Raji (cell line): ENCODE results near the gene KDM8.

Source experiments
- POLR2A ChIP-seq: IDR thresholded peaks from 2 replicates; pipeline ENCODE4 v1.6.1; 2011; ENCODE audit warnings: low read depth, low read length, control low read depth; ENCODE audit not compliant: insufficient read depth

The KDM8 gene

DNA sequence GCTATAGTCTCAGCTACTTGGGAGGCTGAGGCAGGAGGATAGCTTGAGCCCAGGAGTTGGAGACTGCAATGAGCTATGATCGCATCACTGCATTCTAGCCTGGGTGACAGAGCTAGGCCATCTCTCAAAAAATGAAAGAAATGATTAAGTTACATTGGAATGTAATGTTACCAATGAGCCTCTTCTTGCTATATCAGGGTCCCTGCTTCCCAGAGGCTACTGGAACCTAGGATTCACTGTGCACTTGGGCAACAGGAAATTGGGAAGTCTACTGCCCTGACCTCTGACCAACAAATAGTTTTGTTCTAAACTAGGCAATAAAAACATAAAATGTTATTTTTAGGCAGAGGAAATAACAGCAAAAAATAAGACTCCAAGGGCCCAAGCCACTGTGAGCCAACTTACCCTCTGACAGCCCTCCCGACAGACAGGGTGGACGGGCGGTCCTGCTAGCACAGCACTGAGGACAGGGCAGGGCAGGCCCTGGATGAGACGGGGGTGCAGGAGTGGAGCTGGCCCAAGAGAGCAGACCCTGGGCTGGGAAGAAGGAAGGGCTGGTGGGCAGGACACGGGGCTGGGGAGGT lies 37.7 kb downstream of the KDM8 start:
- no peak for TF ChIP-seq POLR2A

DNA sequence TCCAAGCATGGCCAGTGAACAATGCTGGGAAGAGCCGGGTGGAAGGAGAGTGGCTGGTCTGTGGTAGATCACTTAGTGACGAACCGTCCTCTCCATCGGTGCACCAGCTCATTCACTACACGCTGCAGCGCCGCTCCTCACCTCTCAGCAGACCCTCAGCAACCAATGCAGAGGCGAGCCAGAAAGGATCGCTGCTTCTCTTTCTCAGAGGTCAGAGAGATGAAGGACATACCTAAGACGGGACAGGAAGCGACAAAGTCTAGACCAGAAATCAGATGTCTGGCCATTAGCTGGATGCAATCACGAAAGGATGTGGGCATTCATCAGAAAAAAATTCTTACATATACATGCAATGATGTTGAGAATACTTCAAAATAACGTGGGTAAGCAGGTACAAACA lies 38.3 kb downstream of the KDM8 start:
- no peak for TF ChIP-seq POLR2A

DNA sequence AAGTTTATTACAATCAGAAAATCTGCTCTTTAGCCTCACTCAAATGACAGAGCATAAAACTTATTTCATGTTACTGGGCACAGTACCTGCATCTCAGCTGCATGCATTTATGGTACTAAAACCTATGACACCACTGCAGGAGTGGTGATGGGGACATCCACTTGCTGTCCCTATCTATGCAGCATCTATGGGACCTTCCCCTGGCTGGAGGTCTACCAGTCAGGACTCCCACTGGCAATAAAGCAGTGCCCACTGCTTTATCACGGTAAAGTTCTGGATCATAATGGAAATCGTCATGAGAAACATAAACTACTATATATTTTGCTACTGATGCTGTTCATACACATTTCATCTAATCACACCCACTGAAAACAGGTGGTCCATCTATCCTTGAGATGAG lies 39.1 kb downstream of the KDM8 start:
- TF ChIP-seq POLR2A: no peak

DNA sequence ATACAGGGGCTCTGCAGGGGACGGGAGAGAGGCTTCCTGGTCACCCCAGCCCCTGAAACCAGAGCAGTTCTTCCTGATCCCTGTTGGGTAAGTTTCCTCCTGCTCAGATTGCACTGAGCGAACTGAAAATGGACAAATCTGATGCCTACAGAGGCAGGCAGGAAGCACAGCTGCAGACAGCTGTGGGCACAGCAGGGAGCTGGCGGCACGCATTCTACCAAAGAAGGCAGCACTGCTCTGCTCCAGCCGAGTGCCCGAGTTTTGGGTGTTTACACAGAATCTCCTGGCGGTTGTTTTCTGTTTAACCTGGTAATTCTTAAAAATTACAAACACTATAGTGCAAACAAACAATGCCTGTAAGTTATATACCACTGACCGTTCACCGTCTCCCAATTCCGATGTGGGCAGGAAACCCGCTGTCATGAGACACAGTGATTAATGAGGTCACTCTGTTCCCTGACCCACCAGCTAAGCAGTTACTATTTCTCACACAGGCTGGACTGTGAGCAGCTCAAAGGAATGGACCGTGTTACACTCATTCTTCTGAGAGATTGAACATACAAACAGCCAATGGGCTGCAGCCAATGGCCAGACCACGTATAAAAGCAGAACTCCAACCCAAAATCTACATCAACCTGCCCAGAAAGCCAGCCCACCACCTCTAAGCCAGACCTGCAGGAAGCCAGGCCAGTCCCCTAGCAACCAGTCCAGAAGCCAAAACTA lies 39.7 kb downstream of the KDM8 start:
- no peak for TF ChIP-seq POLR2A

DNA sequence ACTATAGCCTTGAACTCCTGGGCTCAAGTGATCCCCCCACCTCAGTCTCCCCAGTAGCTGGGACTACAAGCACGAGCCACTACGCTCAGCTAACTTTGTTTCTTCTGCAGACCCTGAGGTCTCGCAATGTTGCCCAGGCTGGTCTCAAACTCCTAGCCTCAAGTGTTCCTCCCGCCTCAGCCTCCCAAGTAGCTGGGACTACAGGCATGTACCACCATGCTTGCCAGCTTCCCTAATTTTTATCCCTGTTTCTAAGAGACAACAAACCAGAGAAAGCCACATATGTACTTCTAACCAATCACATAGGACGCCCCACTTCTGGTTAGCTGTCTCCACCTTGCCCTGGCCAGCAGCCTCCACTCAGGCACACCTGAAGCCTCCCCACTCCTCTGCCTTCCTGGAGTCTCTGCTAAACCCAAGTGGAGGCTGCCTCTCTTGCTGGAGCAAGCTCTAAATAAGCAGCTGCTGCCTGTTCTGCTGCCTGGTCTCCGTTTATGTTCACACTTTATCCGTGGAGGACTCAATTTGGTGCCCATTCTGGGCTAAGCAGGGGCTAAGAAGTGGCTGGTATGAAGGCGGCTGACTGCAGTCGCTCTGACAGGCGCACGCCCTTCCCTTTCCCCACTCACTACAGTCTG lies 40.5 kb downstream of the KDM8 start:
- no peak for TF ChIP-seq POLR2A

DNA sequence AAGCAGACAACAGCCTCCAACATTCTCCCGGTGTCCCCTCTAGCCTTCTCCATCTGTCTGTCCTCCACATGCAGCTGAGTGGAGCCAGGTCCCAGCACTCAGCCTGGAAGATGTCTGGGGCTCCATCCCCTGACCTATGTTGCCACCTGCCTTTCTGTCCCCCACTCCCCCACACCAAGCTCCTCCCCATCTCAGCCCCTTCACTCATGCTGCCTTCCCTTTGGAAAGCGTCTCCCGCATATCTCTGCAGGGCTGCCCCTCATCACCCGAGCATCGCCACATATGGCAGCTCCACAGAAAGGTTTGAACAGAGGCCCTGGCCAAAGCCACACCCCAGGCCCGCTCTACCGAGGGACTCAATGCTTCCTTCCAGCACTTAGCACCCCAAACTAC lies 41.0 kb downstream of the KDM8 start:
- no peak for TF ChIP-seq POLR2A

DNA sequence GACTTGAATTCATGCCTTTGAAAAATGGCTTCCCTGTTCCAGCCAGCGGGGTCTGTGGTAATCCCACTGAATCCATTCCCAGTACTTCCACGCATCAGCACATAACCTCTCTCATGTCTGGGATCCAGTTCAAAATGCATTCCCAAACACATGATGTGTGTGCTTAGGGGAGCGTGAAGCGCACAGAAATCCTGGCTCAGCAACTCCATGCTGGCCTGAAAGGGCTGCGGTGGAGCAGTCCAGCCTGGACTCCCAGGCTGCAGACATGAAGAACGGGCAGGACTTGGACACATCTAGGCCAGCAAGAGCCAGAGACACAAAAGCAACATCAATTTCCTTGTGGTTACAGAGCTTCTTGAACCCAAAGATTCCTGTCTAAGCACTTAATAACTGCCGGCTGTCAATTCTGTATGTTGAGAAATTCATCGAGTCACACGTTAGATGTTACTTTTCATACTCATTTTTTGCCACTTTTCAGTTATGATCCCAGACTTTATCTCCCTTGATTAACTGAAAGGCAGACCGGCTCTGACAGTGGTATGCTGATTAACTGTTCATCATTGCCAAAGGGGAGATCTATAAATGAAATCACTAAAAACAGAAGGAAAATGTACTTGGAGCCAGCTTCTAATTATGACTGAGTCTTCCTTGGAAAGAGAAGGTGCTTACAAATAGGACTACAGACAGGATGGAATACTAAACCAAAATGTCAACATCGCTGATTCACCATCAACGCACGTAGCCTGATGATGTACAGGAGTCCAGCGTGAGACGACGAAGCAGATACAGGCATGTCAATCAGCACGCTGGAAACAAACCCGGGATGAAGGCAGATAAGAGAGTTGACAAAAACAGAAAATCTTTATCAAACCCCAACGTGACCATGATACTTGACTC lies 42.2 kb downstream of the KDM8 start:
- TF ChIP-seq POLR2A: no peak

DNA sequence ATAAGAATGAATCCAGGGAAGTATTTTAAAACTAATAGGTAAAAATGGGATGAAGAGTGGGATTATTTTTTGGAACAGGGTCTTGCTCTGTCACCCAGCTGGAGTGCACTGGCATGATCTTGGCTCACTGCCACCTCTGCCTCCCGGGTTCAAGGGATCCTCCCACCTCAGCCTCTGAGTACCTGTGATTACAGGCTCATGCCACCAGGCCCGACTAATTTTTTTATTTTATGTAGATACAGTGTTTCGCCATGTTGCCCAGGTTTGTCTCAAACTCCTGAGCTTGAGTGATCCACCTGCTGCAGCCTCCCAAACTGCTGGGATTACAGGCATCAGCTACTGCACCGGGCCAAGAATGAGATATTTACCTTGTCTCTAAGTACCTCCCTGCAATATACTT lies 43.1 kb downstream of the KDM8 start:
- TF ChIP-seq POLR2A: no peak

DNA sequence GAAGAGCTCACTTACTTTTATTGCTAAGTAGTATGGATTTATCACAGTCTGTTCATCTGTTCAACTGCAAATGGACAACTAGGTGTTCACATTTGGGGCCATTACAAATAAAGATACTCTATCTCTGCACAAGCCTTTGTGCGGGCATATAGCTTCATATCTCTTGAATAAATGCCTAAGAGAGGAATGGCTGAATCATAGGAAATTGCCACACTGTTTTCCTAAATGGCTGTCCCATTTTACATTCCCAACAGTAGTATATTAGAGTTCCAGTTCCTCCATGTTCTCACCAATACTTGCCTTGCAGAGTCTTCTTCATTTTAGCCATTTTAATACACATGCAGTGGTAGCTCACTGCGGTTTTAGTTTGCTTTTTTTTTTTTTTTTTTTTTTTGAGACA lies 44.7 kb downstream of the KDM8 start:
- no peak for TF ChIP-seq POLR2A

DNA sequence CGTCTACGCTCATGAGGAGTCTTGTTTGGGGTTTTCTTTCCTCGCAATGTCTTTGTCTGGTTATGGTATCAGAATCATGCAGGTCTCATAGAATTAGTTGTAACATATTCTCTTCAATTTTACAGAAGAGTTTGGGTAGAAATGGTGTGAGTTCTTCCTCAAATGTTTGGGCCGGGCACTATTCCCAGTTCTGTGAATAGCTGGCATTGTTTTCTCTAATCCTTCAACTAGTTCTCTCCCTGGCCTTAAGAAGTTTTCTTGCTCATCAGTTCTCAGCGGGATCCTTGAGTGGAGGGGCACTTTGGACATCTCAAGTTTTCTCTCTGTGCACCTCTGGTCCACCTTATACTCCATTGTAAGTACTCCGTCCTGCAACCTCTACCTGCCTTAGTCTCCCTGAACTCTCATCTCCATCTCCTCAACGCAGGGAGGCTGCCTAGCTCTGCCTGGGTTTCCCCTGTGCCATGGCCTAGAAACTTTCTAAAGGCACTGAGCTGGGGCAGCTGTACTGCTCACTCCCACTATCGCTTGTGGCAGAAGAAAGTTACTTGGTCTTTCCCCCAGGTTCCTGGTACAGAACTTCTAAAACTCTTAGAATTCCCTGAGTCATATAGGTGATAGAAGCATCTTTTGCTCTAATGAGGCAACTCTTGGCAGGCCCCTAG lies 48.3 kb downstream of the KDM8 start:
- no peak for TF ChIP-seq POLR2A

DNA sequence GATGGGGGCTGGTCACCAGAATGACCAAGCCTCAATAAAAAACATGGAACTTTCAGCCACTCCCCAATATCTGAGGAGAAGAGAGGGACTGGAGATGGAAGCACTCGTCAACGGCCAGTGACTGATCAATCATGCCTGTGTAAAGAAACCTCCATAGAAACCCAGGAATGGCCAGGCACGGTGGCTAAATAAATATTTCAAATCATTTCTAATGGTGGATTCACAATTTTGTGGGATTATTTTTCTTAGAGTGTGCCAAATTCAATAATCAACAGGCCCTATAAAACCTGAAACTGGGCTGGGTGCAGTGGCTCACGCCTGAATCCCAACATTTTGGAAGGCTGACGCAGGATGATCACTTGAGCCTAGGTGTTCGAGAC lies 48.9 kb downstream of the KDM8 start:
- no peak for TF ChIP-seq POLR2A

DNA sequence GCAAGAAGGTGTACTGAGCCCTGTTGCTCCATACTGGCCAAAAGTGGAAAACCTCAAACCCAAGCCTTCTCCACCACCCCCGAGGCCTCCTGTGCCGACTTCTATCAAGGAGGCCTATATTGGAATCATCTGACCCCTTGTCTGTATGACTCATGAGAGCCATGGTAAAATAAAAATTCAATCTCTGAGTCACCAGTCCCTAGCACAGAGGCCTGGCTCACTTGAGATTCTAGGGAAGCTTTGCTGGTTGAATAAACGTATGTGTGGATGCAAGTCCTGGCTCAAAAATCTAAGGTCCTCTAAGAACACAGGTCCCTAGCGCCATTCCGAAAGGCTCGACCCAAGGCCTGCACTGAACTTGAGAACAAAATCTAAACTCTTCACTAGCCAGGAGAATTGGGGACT lies 50.2 kb downstream of the KDM8 start:
- TF ChIP-seq POLR2A: no peak

DNA sequence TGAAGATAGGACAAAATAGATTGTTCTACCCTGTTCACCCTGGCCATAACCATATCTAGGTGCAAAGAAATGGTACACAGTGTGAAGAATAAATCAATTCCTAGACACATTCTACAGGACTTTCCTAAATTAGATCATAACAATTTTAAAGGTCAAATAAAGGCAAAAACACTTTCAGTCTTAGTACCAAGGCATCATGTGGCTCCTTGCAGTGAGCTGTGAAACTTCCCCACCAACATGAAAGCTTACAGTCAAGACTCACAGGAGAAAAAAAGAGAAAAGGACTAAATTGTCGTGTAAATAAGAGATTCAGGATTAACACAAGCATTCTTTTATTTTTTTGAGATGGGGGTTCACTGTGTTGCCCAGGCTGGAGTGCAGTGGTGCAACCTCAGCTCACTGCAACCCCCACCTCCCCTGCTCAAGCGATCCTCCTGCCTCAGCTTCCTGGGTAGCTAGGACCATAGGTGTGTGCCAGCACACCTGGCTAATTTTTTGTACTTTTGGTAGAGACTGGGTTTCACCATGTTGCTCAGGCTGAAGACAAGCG lies 51.0 kb downstream of the KDM8 start:
- TF ChIP-seq POLR2A: no peak

DNA sequence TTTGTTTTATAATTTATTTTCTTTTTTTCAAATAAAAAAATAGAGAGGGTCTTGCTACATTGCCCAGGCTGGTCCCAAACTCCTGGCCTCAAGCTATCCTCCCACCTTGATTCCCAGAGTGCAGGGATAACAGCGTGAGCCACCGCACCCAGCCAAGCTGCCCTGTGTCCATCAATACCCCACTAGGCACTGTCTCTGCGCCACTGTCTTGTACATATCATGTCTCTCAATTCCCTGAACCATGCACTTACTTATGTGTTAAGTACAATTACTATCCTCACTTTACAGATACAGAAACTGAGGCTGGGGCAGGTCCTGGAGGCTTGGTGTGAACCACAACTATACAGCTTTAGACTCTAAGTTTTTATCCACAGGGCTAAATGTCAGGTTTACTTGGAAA lies 53.5 kb downstream of the KDM8 start:
- no peak for TF ChIP-seq POLR2A

DNA sequence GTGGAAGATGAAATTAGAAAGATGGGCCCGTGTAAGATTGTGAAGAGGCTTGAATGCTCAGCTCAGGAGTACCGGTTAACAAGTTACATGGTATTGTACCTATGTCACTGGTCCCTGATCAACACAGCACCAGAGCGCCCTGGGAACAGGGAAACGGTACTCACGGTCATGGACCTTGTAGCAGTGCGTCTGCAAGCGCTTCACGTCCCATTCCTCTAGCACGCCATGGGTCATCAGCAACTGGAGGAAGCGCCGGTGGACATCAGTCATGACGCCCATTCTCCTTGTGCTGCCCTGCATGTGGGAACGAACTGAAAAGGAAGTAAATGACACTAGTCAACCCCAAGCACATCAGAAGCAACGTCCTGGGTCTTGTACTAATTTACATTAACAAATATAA lies 53.9 kb downstream of the KDM8 start:
- no peak for TF ChIP-seq POLR2A
